Mammary epithelial cell (primary cell): ENCODE results near the gene VPS29.

Source experiments
- CTCF ChIP-seq, 2 donors: IDR thresholded peaks in 1 of 2; conservative IDR thresholded peaks in 1 of 2; 2 replicates each; pipeline ENCODE4 v1.5.1; 2011 to 2012; ENCODE audit warnings: inconsistent platforms in 2 of 2, low read length in 2 of 2, mild to moderate bottlenecking in 2 of 2, control low read depth in 1 of 2, low read depth in 1 of 2; ENCODE audit not compliant: insufficient read depth in 1 of 2; ENCODE audit errors: extremely low read depth in 1 of 2
- EZH2 ChIP-seq: IDR thresholded peaks from 2 replicates; pipeline ENCODE4 v1.6.1; 2012; ENCODE audit warnings: low read length, inconsistent platforms, borderline replicate concordance

DNA sequence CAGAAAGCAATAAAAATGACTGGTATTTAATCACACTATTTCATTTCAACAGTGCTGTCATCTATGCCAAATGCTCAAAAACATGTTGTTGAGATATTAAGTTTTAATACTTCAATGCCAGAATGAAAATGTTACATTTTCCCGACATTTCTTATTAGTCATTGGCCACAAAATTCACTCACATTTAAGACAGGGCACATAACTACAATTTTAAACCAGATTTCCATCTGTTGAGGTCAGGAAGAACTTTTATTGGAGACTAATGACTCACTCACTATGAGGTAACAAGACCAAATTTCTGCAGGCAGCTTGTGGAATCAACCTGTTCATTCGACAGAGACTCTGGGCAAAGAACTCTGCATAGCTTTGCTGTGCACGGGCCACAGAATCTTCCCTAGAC, 44.4 kb upstream of the VPS29 start:
- no peak for TF ChIP-seq CTCF (conservative IDR thresholded peaks at IDR 0.05 in 1 of 2, IDR thresholded peaks at IDR 0.05 in 1 of 2; ENCODE audit: extremely low read depth in 1 of 2, insufficient read depth in 1 of 2, low read depth in 1 of 2, low read length in 2 of 2)
- no peak for TF ChIP-seq EZH2
